Left ventricle myocardium superior (tissue), 1 donor: ENCODE results near the gene ZNF276. TPM values are rescaled to one million over a fixed set of nuclear protein-coding genes. Genes with fewer than 3 reads are reported as not detected.
"Not testable (repeated sequence)": the region's sequence is repeated elsewhere in the genome, so short reads cannot be mapped to it uniquely, and the experiment has no call there.

Experiments used
- ATAC-seq: fragments of 200-7000 bp; cut with Tn5 transposase; one replicate; pipeline ENCODE4 v1.9.1; 2020; ENCODE audit warnings: mild to moderate bottlenecking, moderate library complexity
- DNase-seq: peaks from one replicate; pipeline ENCODE4 v3.0.0-alpha.2; 2020
- intact Hi-C: fragments of 100-400 bp; cut with micrococcal nuclease; formaldehyde crosslinking; loops from one replicate; pipeline ENCODE4 v1.11.0; 2022
- total RNA-seq: library from RNA; stranded (reverse); fragmentation: NEBNext Ultra II Directional; extraction: Animal tissue kit (Norgen Biotek cat#: 25700); gene quantifications from one replicate; pipeline ENCODE4 v1.2.1, GENCODE V29; 2021
- donor health status: DM: no; HTN: yes; CAD: no; lungs with severe emphysema.

The ZNF276 gene
- total RNA-seq, 1 donor from 2014 or later: 12.2 TPM

DNA sequence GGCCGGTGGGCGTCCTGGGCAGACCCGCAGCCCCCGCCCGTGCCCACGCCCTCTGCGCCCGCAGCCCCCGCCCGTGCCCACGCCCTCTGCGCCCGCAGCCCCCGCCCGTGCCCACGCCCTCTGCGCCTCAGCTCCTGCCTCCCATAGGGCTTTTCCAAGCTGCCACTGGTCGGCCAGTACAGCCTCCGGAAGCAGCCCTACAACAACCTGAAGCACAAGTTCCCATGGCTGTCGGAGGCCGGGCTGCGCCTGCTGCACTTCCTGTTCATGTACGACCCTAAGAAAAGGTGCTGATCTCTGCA is 26.6 kb upstream of the ZNF276 start:
- DNase-seq, intact Hi-C loops: not testable (repeated sequence)

DNA sequence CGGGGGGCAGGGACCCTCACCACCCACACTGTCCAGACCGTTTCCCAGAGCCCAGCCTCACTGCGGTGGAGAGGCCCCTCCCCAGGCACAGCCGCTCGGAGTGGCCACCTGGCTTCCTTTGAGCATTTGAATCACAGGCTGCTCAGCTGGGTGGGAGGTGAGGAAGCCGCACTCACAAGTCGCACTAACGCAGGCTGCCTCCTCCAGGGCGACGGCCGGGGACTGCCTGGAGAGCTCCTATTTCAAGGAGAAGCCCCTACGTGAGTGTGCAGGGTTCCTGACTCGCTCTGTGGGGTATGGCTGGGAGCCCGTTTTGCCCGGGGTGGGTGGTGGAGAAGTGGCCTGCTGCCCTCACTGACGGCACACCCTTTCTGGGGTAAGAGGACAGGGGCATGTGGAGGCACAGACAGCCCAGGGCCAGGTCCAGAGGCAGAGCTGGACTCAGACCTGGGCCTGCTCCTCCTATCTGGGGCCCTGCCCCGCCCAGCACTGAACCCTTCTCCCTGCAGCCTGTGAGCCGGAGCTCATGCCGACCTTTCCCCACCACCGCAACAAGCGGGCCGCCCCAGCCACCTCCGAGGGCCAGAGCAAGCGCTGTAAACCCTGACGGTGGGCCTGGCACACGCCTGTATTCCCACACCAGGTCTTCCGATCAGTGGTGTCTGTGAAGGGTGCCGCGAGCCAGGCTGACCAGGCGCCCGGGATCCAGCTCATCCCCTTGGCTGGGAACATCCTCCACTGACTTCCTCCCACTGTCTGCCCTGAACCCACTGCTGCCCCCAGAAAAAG is 26.1 kb upstream of the ZNF276 start:
- DNase-seq: no peak
- intact Hi-C loops: no loop called here

More for the DNA sequence above, 26.6 kb upstream of the ZNF276 start:
- not testable (repeated sequence) for ATAC-seq

DNA sequence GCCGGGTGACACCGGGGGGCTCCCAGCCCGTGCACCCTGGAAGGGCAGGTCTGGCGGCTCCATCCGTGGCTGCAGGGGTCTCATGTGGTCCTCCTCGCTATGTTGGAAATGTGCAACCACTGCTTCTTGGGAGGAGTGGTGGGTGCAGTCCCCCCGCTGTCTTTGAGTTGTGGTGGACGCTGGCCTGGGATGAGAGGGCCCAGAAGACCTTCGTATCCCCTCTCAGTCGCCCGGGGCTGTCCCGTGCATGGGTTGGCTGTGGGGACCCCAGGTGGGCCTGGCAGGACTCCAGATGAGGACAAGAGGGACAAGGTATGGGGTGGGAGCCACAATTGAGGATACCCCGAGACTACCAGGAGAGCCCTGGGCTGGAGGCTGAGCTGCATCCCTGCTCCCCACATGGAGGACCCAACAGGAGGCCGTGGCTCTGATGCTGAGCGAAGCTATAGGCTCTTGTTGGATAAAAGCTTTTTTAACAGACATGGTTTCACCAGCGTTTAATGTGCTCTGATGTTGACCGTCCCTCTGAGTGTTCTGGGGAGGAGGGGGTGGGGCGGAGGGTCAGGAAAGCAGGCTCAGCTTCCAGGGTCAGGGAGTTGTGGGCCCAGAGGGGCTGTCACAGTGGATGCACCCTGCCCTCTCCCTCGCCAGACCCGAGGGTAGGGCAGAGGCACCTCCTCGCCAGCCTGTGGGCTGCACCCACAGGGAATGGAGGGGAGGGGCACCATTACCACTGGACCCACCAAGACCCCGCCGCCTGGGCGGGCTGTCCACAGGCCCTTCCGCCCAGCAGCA is 25.3 kb upstream of the ZNF276 start:
- no peak for ATAC-seq
- no peak for DNase-seq
- intact Hi-C loops: no loop called here

More for the DNA sequence above, 26.1 kb upstream of the ZNF276 start:
- no peak for ATAC-seq

DNA sequence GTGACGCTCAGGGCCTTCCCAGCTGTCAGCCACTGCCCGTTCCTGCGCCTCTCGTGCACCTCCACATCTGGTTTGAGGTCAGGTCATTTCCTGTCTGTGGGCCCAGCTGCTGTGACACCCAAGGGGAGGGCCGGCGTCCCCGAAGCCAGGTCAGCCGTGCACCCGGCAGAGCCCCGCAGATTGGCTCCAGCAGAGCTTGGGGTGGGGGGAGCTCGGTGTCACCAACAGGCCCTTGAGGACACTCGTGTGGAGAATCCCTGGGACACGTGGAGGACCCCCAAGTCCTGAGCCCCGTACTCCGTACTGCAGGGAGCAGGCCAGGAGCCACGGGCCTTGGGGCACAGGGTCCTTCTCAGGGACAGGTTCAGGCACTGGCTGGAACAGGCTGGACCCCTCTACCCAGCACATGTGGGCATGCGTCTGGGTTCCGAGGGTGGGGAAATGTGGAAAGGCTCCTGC is 24.6 kb upstream of the ZNF276 start:
- no peak for ATAC-seq
- intact Hi-C loops: no loop called here
- DNase-seq: no peak

DNA sequence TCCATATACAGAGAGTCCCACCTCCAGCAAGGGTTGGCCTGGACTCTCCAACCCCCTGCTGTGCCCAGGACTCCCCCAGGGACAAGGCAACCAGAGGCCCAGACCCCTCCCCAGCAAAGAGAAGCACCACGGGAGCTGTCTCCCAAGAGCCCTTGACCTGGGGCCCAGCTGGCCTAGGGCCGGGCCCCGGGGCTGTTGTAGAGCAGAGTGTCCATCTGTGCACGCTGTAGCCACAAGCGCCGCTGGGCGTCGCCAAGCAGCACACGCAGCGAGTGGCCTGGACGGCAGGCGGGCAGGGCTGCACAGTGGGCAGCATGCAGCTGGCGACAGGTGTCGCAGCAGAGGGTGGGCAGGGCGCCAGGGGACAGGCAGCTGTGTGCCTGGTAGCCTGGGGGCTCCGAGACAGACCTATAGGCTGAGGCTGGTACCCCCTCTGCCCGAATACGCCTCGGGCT is 24.1 kb upstream of the ZNF276 start:
- no peak for ATAC-seq
- intact Hi-C loops: no loop called here
- no peak for DNase-seq

- DNase-seq (no peak), ATAC-seq (no peak)
- intact Hi-C loops: no loop called here
Observed at GRCh38 chr16:89697616-89698331, 23.6 kb upstream of the ZNF276 start.

- DNase-seq, intact Hi-C loops, ATAC-seq: not testable (repeated sequence)
Observed at GRCh38 chr16:89698717-89699116, 22.6 kb upstream of the ZNF276 start.

- ATAC-seq, intact Hi-C loops, DNase-seq: not testable (repeated sequence)
Observed at GRCh38 chr16:89699629-89700099, 21.7 kb upstream of the ZNF276 start.

GRCh38 chr16:89700100-89700648 is 21.2 kb upstream of the ZNF276 start:
- DNase-seq: peak; percentile 99
- intact Hi-C loops: no loop called here

GRCh38 chr16:89700649-89701424 is 20.5 kb upstream of the ZNF276 start:
- intact Hi-C loops: no loop called here
- ATAC-seq (peak; percentile 5), DNase-seq (peak; percentile 53)

More at GRCh38 chr16:89700100-89700648, 21.2 kb upstream of the ZNF276 start:
- ATAC-seq: peak; percentile 76

DNA sequence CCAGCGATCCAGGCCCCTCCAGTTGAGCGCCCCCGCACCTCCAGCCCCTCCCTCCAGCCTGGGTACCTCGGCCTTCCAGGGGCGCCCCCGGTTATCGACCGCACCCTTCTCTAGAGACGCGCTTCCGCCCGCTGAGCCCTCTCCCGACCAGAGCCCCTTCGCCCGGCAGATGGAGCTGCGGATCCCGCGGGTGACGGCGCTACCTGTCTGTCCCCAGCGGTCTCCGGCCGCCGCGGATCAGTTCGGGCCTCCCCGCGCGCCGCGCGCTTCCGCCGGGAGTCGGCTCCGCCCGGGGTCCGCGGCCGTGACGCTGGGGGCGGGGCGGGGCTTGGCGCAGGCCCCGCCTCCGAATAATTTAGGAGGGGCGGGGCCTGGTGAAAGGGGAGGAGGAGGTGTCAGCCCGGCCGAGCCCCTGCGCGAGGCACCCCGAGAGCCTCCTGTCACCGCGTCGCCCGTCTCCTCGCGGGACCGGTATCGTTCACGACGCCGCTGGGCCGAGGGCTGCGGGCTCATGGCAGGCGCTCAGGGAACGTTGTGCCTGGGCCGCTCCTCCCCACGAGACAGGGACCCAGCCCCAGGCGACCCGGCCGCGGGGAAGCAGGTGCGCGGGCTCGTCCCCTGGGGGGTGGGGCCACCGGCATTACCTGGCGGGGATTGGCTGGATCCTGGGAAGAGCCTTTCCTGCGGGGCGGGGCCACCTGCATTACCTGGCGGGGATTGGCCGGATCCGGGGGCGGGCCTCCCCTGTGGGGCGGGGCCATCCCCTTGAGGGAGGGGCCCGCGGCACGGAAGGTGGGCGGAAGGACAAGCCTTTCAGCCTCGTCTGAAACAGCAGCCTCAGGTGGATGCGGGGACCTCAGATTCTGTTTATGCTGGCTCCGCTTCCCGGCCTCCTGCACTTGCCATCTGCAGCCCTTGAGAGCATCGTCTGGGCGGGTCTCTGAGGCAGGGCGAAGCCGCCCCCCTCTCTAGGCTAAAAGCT is 19.6 kb upstream of the ZNF276 start, which contains the start of gene SPATA2L:
Gene SPATA2L (minus strand): TSS at position 281 of the 982 bp plus-strand sequence. CDS start 473 bp downstream, outside the sequence.
- peak; percentile 82 for ATAC-seq
- peak; percentile 93 for DNase-seq
- intact Hi-C loops: no loop called here

DNA sequence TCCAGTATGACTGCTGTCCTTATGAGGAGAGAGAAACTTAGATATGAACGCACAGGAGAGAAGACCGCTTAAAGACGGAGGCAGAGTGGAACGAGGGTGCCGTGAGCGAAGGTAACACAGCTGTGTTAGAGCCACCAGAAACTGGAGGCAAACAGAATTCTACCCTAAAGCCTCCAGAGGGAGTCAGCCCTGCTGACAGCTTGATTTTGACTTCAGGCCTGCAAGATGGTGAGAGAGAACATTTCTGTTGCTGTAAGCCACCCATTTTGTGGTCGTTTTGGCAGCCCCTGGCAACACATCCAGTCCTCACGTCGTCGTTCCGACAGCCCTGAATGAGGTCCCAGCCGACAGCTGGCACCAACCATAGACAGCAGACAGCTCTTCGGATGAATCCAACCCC is 17.1 kb upstream of the ZNF276 start:
- ATAC-seq (no peak), DNase-seq (no peak)
- intact Hi-C loops: no loop called here

- DNase-seq (no peak), ATAC-seq (no peak)
- intact Hi-C loops: no loop called here
Observed at GRCh38 chr16:89705006-89705405, 16.3 kb upstream of the ZNF276 start.

DNA sequence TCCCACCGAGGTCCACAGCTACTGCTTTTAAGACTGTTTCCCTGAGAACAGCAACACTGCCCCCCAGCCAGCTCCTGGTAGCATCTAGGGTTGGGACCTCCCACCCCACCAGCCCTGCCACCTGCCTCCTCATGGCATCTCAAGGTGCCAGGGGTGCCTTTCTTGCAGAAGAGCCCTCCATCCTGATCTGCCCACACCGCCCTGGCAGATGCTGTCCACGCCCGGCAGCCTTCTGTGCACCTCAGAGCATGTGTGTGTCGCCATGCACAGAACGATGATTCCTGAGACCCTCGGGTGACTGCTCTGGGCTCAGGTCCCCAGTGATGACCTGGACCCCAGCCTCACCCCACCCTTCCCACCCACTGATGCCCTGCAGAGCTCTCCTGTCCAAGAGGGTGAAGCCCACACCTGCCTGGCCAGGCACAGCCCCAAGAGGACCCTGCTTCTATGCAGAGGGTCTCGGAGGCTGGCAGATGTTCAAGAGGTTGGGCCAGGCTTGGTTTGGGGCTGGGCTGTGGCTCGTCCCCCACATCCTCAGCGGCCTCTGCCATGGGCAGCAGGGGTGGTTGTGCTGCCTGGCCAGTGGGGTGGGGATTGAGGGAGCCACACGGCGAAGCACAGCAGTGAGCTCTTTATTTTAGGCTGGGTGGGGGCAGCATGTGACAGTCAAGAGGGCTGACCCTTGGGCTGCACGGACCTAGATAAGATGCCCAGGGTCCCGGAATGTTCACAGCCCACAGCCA is 14.6 kb upstream of the ZNF276 start:
- intact Hi-C loops: no loop called here
- DNase-seq: no peak
- ATAC-seq: no peak

DNA sequence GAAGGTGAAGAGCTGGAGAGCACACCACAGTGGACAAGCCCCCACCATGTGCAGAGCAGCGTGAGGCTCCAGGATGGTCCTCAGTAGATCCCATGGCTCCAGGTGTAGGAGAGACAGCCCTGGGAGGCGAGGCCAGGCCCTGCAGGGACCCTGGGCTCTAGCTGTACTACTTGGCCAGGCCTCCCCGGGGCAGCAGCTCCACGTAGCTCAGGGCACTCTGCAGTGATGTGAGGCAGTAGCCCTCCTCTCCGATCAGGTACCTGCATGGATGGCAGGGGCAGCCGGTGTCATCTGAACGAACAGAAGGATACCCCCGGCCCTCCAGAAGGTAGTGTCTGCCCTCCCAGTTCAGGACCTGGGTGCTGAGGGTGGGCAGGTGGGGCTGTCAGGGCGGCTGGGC is 13.6 kb upstream of the ZNF276 start:
- DNase-seq (no peak), ATAC-seq (no peak)
- intact Hi-C loops: no loop called here

GRCh38 chr16:89708481-89708931 is 12.8 kb upstream of the ZNF276 start:
- ATAC-seq (peak; percentile 8), DNase-seq (no peak)
- intact Hi-C loops: no loop called here
